GM12872 (cell line): ENCODE data around the gene DYNC1I2.

ENCODE experiments used
- CTCF ChIP-seq: IDR thresholded peaks from 3 replicates; pipeline ENCODE4 v1.5.1; 2011; ENCODE audit warnings: low read depth, mild to moderate bottlenecking, low read length, moderate library complexity; ENCODE audit not compliant: insufficient read depth

DYNC1I2 gene

GRCh38 chr2:171702781-171703556 lies 15.7 kb downstream of the DYNC1I2 start:
- TF ChIP-seq CTCF = no peak

GRCh38 chr2:171703574-171704347 lies 16.5 kb downstream of the DYNC1I2 start:
- TF ChIP-seq CTCF = peak; percentile 56; the same call in 2 of the 3 replicates

- TF ChIP-seq CTCF = 0 out of 3 replicates have a peak, but pooled peaks have one; percentile 24
Observed at GRCh38 chr2:171706152-171706803, 19.0 kb downstream of the DYNC1I2 start.

GRCh38 chr2:171707752-171708151 lies 20.5 kb downstream of the DYNC1I2 start:
- TF ChIP-seq CTCF = no peak

- TF ChIP-seq CTCF = no peak
Observed at GRCh38 chr2:171709011-171709685, 21.9 kb downstream of the DYNC1I2 start.

- no peak for TF ChIP-seq CTCF
Observed at GRCh38 chr2:171711351-171711750, 24.1 kb downstream of the DYNC1I2 start.
